Fibroblast of upper back skin (primary cell): ENCODE results near the gene SLC6A18.

Experiments used
- DNase-seq: peaks from one replicate; pipeline ENCODE4 v3.0.0-alpha.2; 2013

The SLC6A18 gene, protein sequence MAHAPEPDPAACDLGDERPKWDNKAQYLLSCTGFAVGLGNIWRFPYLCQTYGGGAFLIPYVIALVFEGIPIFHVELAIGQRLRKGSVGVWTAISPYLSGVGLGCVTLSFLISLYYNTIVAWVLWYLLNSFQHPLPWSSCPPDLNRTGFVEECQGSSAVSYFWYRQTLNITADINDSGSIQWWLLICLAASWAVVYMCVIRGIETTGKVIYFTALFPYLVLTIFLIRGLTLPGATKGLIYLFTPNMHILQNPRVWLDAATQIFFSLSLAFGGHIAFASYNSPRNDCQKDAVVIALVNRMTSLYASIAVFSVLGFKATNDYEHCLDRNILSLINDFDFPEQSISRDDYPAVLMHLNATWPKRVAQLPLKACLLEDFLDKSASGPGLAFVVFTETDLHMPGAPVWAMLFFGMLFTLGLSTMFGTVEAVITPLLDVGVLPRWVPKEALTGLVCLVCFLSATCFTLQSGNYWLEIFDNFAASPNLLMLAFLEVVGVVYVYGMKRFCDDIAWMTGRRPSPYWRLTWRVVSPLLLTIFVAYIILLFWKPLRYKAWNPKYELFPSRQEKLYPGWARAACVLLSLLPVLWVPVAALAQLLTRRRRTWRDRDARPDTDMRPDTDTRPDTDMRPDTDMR

DNA sequence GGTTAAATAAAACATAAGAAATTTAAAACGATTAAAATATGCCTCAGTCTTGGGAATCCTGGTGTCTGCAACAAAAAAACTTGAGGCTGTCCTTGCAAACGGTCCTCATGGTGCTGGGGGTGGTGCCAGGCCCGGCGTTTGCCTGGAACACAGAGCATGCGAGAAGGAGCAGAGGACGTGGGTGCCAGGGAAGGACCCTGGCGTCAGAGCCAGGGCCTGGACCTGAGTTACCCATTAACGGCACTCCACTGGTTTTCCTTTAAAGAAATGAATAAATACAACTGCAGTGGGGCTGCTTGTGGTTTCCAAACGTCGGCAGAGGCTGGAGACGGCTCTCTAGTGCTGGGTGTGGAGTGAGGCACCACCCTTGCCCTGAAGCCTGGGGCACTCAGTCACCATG, at the start of gene SLC6A18:
SLC6A18 (plus strand) TSS at position 301 of the 400 bp plus-strand sequence; CDS start at position 398, 97 bp downstream.
- DNase-seq = no peak

DNA sequence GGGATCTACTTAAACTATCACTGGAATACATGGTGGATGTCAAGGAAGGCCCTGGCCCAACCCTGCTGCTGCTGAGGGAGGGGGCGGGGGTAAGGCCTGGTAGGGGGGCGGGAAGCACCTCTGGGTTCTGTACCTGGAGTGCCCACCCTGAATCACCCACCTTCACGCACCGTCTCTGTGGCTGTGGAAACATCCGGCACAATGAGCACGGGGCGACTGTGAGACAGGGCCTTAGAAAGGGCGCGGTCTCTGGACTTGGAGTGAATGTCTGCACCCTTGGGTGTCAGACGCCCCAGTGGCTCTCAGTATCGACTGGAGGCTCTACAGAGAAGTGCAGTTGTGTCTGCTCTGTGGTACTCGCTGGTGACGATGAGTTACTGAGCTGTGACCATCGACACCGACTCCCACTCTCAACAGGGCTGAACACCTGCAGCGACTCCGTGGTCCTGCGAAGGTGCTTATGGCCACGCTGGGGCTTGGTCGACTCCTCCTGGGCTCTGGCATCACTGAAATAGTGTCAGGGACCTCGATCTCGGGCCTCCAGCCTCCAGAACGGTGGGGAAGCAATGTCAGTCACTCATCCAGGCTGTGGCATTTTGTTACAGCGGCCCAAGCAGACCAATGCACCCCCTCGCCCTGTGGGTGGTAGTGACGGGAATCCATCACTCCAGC, 49.2 kb upstream of the SLC6A18 start:
- DNase-seq = no peak

DNA sequence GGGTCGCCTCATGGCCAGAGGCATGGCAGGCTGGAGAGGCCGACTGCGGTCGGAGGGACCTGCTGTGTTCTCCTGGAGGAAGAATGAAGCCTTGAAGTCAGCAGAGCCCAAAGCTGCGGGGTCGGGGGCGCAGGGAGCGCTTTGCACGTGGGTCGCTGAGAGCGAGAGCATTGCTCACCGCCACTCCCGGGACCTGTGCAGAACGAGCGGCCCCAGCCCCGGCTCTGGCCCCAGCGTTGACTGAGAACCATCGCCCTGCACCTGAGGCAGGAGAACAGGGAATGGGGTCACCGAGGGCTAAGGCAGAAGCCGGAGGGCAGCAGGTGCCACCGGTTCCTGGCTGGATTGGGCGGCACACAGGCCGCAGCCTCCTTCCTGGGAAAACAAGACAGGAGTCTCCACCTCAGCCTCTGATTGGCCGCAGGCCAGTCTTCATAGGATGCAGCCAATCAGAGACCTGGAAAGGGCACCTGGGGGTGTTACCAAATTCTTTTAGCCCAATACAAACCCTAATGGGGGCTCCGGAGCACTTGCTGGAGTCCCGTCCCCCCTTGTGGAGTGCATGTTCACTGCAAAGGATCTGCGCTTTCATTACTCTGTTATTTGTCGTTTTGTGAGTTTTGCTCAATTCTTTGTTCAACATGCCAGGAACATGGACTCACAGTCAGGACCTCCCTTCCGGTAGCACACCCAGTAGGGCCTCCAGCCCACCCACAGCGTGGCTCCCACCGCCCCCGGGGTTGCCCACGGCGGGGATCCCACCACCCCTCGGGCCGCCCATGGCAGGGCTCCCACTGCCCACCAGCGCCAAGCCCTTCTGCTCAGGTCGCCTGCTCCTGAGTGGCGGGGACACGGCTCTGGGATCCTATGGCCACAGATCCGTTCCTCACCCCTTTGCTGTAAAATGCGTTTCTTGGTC, 48.4 kb upstream of the SLC6A18 start:
- no peak for DNase-seq

DNA sequence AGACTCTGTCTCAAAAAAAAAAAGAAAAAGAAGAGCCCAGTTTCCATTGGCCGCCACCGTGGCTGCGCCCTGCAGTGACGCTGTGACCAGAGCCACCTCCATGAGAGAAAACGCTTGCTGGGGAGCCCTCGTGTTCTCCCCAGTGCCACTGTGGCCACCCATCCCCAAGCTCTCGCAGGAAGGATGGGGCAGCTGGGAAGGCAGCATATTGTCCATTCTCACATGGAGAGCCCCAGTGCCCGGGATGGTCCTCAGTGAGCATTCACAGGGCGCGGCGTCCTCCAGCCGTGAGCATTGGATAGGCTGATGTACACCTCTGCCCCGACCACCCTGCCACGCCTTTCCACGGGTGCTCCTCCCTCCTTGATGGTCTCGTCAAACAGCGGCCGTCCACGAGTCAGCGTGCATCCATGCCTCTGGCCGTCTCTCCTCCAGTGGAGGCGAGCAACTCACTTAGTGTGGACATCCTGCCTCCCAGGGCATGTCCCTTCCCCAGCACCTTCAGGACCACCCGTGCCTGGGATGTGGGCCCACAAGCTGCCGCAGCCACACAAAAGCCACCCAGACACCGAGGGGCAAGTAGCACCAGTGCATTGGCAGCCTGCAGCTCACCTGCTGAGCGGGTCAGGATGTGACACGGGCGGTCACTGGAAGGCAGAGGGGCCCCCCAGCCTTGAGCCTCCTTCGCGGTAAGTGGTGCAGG, 47.2 kb upstream of the SLC6A18 start:
- no peak for DNase-seq

DNA sequence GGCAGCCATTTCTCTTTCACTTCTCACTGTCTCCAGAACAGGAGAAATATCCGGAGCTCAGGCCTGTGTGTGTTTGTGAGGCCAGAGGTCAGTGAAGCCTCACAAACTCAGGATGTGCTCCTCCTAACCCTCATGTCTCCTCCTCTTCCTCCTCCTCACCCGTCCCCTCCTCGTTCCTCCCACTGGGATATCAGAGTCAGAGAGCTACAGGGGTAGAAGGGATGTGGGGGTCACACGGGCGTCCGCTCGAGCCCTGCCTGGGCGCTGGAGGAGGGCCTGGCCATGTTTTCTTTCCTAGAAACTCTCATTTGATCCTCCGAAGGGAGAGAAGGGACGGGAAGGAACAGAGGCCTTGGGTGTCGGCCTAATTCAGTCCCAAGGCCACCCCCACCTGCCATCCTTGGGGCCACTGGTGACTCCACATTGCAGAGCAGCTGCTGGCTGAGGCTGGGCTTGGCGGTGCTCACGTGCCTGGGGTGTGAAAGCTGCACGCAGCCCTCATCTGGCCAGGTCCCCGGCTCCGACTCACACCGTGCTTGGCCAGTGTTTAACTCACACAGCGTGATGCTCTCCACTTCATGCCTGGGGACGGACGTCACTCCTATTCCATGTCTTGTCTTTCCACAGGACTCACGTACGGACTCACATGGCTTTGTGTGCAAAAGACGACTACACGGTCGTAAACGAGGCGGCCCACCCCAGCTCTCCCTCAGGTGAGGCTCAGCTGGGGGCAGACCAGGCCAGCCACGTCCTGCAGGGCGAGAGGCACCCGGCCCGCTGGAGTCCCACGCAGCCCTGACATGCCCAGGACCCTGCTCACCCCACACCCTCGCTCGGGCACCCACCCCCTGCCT, 46.4 kb upstream of the SLC6A18 start:
- DNase-seq = no peak

DNA sequence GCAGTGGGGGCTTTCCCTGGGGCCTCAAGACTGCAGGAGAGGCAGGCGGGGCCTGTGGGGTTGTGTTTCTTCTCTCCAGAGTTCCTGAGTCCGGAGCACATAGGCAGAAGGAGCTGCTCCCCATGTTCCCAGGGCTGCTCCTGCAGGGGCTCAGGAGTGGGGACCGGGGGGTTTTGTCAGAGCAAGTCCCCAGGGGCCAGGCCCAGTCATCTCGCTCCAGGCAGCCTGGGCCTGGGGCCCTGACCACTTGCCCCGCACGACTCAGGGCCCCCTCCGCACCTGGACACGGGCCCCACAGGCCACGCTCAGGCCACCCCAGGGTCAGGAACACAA, 45.8 kb upstream of the SLC6A18 start:
- DNase-seq = no peak

DNA sequence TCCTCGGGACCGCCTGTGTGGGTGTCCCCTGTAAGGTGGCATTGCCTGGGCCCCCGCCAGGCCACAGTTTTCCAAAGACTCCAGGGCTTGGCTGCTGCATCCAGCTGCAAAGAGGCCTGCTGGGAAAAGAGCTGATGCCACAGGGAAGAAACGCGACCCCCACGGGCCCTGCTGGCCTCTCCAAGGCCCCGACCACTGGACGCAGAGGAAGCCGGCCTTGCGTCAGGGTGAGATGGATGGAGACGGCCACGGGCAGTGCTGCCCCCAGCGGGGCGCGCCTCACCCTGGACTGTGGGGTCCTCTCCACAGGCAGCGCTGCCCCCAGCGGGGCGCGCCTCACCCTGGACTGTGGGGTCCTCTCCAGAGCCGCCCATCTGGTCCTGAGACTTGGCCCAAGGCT, 45.1 kb upstream of the SLC6A18 start:
- DNase-seq = no peak

DNA sequence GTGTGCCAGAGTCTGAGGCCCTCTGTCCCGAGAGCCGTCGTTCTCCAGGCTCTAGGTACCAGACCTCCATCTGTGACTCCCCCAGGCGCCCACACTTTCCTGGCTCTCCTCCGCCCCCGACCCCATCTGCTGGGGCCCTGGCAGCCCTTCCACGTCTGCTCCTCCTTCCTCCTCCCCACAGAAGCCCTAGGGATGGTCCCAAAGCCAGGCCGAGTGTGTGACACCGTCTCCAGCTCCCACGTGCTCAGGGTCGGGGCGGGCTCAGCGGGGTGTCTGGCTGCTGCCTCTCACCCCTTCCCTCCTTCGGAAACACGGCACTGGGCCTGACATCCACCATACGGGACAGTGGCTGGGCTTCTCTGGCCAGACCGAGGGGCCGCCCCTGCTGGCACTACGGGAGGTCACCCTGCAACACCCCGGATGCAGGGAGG, 44.3 kb upstream of the SLC6A18 start:
- no peak for DNase-seq

DNA sequence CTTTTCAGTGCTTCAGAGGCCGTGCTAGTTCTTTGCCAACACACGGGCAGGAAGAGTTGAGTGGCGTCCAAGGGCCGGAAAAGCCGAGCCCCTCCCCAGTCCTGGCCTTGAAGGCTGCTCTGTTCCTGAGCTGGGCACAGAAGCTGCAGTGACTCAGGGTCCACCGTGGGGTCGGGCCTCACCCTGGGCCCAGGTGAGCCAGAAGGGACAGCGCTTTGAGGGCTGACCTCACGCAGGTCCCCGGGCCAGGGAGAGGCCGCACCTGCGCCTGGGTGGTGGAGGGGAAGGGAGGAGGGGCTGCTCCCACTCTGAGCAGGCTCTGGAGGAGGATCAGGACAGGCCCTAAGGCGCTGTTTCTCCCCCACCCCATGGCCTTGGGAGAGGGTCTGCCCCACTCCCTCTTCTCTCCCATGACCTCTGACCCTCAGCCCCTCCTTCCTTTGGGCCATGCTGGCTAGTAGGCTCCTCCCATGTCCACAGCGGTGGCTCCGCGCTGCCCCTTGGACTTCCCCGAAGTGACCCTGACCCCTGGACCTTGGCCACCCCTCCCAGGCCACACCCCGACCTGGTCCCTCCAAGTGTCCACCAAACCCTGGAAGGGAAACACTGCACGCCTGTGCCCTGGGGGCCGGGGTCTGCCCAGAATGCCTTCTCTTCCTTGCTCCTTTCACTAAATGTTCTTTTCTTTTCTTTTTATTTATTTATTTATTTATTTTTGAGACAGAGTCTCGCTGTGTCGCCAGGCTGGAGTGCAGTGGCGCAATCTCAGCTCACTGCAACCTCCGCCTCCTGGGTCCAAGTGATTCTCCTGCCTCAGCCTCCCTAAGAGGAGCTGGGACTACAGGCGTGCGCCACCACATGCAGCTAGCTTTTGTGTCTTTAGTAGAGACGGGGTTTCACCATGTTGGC, 43.5 kb upstream of the SLC6A18 start:
- no peak for DNase-seq

DNA sequence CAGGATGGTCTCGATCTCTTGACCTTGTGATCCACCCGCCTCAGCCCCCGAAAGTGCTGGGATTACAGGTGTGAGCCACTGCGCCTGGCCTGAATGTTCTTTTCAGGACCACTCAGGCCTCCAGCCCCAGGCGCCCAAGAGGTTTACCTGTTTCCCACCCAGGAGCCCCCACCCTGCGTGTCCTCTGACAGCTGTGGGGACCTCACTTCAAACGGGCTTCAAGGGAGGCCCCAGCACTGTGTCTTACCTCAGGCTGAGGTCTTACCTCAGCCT, 42.9 kb upstream of the SLC6A18 start:
- DNase-seq = no peak

DNA sequence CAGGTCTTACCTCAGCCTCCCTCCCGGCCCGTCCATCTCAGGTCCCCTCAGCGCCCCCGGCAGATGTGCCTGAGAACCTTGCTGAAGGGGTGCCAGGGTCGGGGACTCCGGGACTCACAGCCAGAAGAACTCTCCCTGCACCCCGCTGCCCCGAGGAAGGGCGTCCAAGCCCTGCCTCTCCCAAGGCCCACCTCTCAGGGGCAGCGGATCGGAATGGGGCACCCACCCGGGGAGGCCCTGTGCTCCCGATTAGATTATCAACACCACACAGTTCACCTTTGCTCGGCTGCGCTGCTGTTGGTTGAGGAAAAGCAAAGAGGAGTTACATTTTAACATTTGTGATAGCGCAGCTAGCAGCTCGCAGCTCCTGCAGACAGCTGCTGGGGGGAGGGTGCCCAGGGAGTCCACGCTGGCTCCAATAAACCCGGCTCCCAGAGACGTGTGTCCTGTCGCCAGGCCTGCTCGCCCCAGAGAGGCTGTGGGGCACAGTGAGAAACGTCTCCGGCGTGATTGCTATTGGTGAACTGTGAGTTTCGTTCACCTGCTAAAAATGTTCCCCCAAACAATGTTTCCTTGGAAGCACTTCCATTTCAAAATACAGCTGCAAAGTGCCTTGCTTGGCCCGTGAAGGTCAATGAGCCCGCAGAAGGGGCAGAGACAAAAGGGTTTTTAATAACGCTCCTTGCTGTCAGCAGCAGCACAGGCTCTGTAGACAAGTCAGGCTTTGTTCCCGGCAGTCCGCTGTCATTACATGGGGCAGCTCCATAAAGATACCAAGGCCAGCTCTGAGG, 42.4 kb upstream of the SLC6A18 start:
- DNase-seq = no peak

DNA sequence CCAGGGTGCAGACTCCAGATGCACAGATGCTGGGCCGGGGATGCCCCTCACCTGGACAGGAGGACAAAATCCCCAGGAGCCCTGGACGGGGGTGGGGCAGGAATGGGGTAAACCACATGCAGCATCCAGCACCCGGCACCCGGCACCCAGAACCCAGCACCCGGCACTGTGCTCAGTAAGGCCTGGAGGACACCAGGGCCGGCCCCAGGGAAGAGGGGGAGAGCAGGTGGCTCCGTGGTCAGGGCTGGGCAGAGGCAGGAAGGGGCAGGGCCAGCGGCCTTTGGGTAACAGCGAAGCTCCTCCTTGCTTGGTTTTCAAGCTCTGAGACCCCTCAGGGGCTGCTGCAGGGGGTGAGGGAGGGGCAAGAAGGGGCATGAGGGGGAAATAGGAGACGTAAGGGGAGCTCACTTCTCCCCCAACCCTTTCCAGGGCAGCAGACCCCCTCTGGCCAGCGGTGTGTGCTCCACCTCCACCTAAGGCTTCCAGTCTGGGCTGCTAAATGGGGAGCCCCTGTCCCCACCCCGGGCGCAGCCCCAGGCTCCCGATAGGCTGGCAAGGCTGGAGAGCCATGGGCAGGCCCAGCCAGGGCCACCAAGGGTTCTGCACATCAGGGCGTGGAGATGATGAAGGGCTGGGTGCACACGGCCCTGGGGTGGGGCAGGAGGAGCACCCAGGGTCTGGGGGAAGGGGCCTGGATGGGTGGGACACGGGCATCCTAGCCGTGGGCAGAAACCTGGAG, 41.6 kb upstream of the SLC6A18 start:
- DNase-seq = no peak

DNA sequence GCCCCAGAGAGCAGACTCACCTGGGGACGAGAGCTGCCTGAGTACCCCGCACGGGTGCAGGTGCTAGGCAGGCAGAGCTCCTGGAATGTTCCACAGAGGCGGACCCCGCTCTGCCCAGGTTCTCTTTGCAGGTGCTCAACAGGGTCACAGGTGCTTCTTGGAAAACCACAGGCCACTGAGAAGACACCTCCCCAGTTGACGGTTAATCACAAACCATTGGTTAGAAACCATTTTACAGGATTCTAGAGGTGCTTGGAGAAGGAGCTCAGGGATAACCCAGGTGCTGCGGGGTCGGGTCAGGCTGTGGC, 41.1 kb upstream of the SLC6A18 start:
- no peak for DNase-seq

DNA sequence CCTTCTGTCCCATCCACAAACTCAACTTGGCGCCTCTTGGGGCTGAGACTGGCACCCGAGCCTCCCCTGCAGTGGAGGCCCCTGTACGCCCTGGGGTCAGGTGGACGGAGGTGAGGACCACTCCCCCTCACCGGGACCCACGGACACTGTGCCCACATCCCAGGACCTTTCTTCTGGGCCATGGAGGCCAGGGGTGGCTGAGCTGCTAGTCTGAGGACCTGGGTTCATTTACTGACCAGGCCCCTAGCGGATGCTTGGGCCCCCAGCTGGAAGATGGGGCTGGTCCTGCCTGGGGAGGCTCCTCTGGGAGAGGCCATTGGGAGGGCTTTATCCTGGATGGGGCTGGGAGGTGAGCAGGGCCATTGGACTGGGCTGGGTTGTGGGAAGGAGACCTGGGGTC, 40.7 kb upstream of the SLC6A18 start:
- no peak for DNase-seq

DNA sequence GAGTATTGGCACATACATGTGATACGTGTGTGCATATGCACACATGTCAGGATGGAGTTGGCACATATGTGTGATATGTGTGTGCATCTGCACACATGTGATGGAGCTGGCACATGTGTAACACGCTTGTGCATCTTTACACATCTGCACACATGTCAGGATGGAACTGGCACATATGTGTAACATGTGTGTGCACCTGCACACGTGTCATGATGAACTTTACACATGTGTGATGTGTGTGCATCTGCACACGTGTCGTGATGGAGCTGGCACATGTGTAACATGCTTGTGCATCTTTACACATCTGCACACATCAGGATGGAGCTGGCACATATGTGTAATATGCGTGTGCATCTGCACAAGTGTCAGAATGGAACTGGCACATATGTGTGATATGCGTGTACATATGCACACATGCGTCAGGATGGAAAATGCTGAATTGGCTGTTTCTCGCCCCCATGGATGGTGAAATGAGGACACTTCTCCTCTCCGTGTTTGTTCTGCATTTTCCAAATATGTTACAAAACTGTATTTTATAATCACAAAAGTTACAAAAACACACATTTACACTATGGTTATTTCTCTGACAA, 40.0 kb upstream of the SLC6A18 start:
- no peak for DNase-seq

DNA sequence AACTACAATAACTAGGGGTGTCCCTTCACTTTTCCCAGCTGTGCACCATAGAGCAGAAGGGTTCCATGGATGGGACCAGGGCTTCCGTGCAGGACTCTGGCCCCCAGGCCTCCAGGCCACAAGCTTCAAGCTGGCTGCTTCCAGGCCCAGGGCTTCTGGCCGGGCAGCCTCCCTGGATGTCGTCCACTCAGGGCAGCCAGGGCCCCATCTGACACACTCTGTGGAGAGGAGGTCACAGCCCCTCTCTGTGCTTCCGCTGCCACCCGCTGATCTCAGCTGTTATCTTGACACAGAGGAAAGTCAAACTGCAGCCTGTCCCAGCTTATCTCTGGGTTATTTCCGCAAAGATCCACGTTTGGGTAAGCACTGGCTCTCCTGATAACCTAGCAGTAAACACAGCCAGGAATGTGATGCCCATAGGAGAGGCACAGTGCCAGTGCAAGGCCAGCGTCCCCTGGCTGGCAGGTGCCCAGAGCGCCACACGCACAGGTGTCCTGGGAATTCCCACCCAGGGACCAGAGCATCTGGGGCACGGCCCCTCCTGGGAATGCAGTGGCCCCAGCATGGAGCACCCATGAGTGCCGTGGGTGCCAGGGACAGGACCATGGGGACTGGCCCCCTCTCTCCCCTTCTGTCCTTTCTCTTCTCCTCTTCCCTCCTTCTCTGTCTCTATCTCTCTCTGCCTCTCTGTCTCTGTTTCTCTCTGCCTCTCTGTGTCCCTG, 39.4 kb upstream of the SLC6A18 start:
- no peak for DNase-seq

DNA sequence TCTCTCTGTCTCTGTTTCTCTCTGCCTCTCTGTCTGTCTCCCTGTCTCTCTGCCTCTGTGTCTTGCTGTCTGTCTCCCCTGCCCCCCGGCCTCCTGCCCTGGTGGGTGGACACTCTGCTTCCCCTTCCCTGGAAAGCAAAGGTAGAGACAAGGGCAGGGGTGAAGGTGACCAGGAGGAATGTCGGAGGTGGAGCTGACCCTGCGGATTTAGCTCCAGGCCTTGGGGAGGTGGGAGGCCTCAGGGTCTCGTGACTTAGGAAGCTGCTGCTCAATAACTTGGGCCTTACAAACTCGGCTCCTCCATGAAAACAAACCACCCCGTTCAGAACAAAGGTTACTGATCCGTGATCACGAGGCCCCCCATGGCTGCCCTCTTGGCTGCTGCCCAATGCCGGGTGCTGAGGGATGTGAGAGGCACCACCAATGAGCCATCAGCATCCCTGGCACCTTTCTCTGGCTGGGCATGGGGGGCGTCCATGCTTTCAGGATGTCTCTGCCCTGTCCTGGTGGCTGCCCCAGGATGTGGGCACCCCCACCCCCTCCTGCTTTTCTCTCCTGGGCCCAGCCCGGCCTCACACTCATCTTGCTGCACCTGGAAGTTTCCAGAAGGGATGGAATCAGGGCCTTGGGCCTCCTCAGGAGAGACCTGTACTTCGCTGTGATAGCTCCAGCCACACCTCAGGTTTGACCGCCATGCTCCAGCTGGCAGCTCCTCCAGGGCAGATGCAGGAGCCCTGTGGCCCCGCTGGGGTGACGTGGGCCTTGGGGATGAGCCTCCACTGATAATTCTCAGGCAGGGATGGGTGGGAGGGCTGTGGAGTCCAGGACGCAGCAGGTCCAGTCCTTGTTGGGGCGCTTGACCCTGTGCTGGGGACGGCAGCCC, 38.6 kb upstream of the SLC6A18 start:
- DNase-seq = no peak
